ENCODE results near the gene GRM2. TPM values are rescaled to one million over a fixed set of nuclear protein-coding genes. Genes with fewer than 3 reads are reported as not detected.

The GRM2 gene
- total RNA-seq, 1 donor from 2014 or later, result 6.6 TPM

DNA sequence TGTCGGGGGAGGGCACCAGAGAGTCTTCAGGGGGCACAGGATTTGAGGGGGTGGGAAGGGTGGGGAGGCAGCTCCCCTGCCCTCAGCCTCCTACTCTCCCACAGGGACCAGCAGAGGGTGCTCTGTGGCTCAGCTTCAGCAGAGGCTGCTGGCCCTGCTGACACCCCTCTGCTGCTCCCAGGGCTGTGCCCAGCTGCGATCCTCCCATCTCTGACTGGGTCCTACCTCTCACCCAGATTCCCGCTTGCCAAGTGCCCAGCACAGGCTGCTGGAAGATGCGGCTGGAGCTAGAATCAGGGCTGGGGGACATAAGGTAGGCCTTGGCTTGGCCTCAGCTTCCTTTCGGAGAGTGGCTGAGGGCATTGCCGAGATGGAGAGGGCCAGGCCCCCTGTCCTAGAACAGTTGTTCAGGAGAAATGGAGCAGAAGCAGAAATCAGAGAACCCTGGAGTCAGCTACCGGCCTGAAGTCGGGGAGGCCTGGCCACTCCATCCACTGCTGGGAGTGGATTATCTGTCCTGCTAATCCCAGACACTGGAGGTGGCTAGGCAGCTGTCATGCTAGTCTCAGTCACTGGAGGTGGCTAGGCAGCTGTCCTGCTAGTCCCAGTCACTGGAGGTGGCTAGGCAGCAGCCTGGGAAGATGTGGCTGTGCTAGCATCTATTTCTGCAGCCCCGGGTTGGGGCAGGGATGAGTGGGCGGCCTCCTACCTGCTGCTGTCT lies 3.9 kb downstream of the GRM2 start:
- H3K9me3 Mint-ChIP-seq, result no peaks in the 10 kb centered on the region
- no peak for DNase-seq (ENCODE audit: low read depth, low spot score)

DNA sequence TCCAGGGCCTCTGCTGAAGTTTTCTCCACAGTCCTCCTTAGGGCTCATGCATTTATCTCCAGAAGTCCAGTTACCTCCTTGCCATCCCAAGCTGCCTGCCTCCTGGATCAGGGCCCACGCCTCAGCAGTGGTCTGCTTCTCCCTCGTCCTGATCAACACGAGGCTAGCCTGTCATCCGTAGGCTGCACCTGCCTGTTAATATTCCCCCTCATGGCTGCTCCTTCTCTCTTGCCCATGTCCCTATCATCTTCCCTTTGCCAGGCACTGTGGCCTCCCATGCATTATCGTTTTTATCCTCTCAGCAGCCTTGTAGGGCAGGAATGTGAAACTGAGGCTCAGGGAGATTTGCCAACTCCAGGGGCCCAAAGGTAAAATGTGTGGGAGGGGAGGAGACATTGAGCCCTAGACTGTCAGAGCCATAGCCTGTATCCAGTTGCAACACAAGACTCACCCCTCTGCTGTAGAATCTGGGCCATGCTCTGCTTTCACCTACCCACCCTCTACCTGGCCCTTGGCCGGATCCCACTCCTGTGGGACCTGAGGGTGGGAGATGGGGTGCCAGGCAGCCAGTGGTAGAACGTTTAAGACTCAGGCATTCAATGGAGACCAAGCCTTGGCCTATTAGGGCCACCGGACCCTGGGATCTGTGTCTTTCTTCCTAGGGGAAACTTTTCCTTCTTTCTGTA lies 4.6 kb downstream of the GRM2 start:
- DNase-seq (ENCODE audit: low read depth, low spot score), result no peak
- H3K27me3 Mint-ChIP-seq (ENCODE audit: low read depth), result peaks cover 21% of the 10 kb centered on the region
- H3K9me3 Mint-ChIP-seq, result no peaks in the 10 kb centered on the region
- H3K27ac Mint-ChIP-seq (ENCODE audit: unreplicated experiment), result no peak overlapping the region
- H3K4me3 Mint-ChIP-seq, result no peak overlapping the region
- H3K36me3 Mint-ChIP-seq (ENCODE audit: low read depth), result no peaks in the 10 kb centered on the region
- TF ChIP-seq, protein P1, sequence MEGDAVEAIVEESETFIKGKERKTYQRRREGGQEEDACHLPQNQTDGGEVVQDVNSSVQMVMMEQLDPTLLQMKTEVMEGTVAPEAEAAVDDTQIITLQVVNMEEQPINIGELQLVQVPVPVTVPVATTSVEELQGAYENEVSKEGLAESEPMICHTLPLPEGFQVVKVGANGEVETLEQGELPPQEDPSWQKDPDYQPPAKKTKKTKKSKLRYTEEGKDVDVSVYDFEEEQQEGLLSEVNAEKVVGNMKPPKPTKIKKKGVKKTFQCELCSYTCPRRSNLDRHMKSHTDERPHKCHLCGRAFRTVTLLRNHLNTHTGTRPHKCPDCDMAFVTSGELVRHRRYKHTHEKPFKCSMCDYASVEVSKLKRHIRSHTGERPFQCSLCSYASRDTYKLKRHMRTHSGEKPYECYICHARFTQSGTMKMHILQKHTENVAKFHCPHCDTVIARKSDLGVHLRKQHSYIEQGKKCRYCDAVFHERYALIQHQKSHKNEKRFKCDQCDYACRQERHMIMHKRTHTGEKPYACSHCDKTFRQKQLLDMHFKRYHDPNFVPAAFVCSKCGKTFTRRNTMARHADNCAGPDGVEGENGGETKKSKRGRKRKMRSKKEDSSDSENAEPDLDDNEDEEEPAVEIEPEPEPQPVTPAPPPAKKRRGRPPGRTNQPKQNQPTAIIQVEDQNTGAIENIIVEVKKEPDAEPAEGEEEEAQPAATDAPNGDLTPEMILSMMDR (conservative IDR thresholded peaks at IDR 0.05), result no peak
- H3K4me1 Mint-ChIP-seq, result peaks cover 11% of the 10 kb centered on the region

More for the DNA sequence above, 3.9 kb downstream of the GRM2 start:
- peaks cover 21% of the 10 kb centered on the region for H3K27me3 Mint-ChIP-seq (ENCODE audit: low read depth)
- no peak overlapping the region for H3K27ac Mint-ChIP-seq (ENCODE audit: unreplicated experiment)
- peaks cover 11% of the 10 kb centered on the region for H3K4me1 Mint-ChIP-seq
- TF ChIP-seq, protein P1 (conservative IDR thresholded peaks at IDR 0.05), result no peak
- no peak overlapping the region for H3K4me3 Mint-ChIP-seq
- no peaks in the 10 kb centered on the region for H3K36me3 Mint-ChIP-seq (ENCODE audit: low read depth)

DNA sequence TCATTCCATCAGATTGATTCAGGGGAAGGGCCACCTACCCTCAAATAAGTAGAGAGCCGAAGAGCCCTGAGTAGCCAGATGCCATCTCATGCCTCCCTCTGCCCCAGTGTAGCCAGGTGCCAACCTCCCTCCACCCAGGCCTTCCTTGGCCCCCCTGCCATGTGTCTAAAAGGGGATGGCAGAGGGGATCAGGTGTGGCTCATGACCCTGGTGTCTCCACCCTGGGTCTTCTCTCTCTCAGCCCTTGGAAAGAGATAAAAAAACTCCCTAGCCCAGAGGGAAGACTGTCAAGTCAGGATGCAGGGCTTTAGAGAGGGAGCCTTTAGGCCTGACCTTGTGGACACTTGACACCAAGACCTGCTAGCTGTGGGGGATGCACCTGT lies 5.2 kb downstream of the GRM2 start:
- no peak overlapping the region for H3K4me3 Mint-ChIP-seq
- no peaks in the 10 kb centered on the region for H3K36me3 Mint-ChIP-seq (ENCODE audit: low read depth)
- no peak for DNase-seq (ENCODE audit: low read depth, low spot score)
- TF ChIP-seq, protein P1 (conservative IDR thresholded peaks at IDR 0.05), result no peak
- no peaks in the 10 kb centered on the region for H3K9me3 Mint-ChIP-seq
- H3K27ac Mint-ChIP-seq (ENCODE audit: unreplicated experiment), result no peak overlapping the region
- peaks cover 11% of the 10 kb centered on the region for H3K4me1 Mint-ChIP-seq
- H3K27me3 Mint-ChIP-seq (ENCODE audit: low read depth), result peaks cover 21% of the 10 kb centered on the region

DNA sequence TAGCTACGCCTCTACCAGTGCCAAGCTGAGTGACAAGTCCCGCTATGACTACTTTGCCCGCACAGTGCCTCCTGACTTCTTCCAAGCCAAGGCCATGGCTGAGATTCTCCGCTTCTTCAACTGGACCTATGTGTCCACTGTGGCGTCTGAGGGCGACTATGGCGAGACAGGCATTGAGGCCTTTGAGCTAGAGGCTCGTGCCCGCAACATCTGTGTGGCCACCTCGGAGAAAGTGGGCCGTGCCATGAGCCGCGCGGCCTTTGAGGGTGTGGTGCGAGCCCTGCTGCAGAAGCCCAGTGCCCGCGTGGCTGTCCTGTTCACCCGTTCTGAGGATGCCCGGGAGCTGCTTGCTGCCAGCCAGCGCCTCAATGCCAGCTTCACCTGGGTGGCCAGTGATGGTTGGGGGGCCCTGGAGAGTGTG lies 5.7 kb downstream of the GRM2 start:
- TF ChIP-seq, protein P1 (conservative IDR thresholded peaks at IDR 0.05), result no peak
- DNase-seq (ENCODE audit: low read depth, low spot score), result no peak

DNA sequence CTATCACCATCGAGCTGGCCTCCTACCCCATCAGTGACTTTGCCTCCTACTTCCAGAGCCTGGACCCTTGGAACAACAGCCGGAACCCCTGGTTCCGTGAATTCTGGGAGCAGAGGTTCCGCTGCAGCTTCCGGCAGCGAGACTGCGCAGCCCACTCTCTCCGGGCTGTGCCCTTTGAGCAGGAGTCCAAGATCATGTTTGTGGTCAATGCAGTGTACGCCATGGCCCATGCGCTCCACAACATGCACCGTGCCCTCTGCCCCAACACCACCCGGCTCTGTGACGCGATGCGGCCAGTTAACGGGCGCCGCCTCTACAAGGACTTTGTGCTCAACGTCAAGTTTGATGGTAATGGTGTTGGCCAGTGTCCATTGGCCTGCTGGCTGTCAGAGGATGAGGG lies 6.1 kb downstream of the GRM2 start:
- Mint-ChIP-seq H3K4me3 (no peak overlapping the region), H3K27me3 (ENCODE audit: low read depth) (peaks cover 12% of the 10 kb centered on the region), H3K4me1 (peaks cover 1% of the 10 kb centered on the region), H3K9me3 (no peaks in the 10 kb centered on the region), H3K36me3 (ENCODE audit: low read depth) (no peaks in the 10 kb centered on the region), H3K27ac (ENCODE audit: unreplicated experiment) (no peak overlapping the region)
- TF ChIP-seq, protein P1 (conservative IDR thresholded peaks at IDR 0.05), result no peak
- no peak for DNase-seq (ENCODE audit: low read depth, low spot score)

More for the DNA sequence above, 5.7 kb downstream of the GRM2 start:
- H3K27me3 Mint-ChIP-seq (ENCODE audit: low read depth), result peaks cover 16% of the 10 kb centered on the region
- H3K4me1 Mint-ChIP-seq, result peaks cover 6% of the 10 kb centered on the region
- no peak overlapping the region for H3K27ac Mint-ChIP-seq (ENCODE audit: unreplicated experiment)
- no peaks in the 10 kb centered on the region for H3K36me3 Mint-ChIP-seq (ENCODE audit: low read depth)
- no peaks in the 10 kb centered on the region for H3K9me3 Mint-ChIP-seq
- H3K4me3 Mint-ChIP-seq, result no peak overlapping the region
